NCI-H82 (cell line): Measurements from ENCODE around the gene NBPF19.
"Not testable (repeated sequence)": the region's sequence is repeated elsewhere in the genome, so short reads cannot be mapped to it uniquely, and the experiment has no call there.

Experiments used
- DNase-seq: peaks from one replicate; lab custom pipeline; 2025; lab: John Stamatoyannopoulos, UW

Gene NBPF19

GRCh38 chr1:149474745-149475144, at the start of gene NBPF19:
Gene NBPF19, plus strand, starts transcription at chr1:149475045. Its CDS starts 888 bp downstream, at chr1:149475933.
- not testable (repeated sequence) for DNase-seq

- not testable (repeated sequence) for DNase-seq
Observed at GRCh38 chr1:149428317-149428716, 46.5 kb upstream of the NBPF19 start.

- DNase-seq = not testable (repeated sequence)
Observed at GRCh38 chr1:149445451-149445850, 29.4 kb upstream of the NBPF19 start.

GRCh38 chr1:149452196-149452595, 22.6 kb upstream of the NBPF19 start:
- DNase-seq = not testable (repeated sequence)

- DNase-seq = not testable (repeated sequence)
Observed at GRCh38 chr1:149452652-149453051, 22.2 kb upstream of the NBPF19 start.

GRCh38 chr1:149558350-149558825, 83.5 kb downstream of the NBPF19 start:
- DNase-seq = not testable (repeated sequence)

- DNase-seq = not testable (repeated sequence)
Observed at GRCh38 chr1:149561806-149562205, 87.0 kb downstream of the NBPF19 start.

GRCh38 chr1:149565485-149565884, 90.6 kb downstream of the NBPF19 start:
- not testable (repeated sequence) for DNase-seq

GRCh38 chr1:149572763-149573162, 97.9 kb downstream of the NBPF19 start:
- not testable (repeated sequence) for DNase-seq

- DNase-seq = not testable (repeated sequence)
Observed at GRCh38 chr1:149585592-149585991, 110.7 kb downstream of the NBPF19 start.
